GM12878 (cell line): Measurements from ENCODE around the gene PIP4K2A.

Experiments
- CHD1 ChIP-seq: IDR thresholded peaks from 2 replicates; pipeline ENCODE4 v1.6.1; 2012; ENCODE audit warnings: low read depth, low read length, improper control_type of control experiment
- POLR2A ChIP-seq: IDR thresholded peaks from 2 replicates; pipeline ENCODE4 v1.6.1; 2011; ENCODE audit warnings: low read depth, mild to moderate bottlenecking, low read length
- RAD21 ChIP-seq: IDR thresholded peaks from 2 replicates; pipeline ENCODE4 v1.6.1; 2011; ENCODE audit warnings: mild to moderate bottlenecking, low read depth, low read length, moderate library complexity; ENCODE audit not compliant: insufficient read depth
- SMC3 ChIP-seq: IDR thresholded peaks from 2 replicates; pipeline ENCODE4 v1.6.1; 2011; ENCODE audit warnings: low read length, improper control_type of control experiment, borderline replicate concordance
- SUZ12 ChIP-seq: fragments of 200-600 bp; sonication (generic); IDR thresholded peaks from one replicate; pipeline ENCODE4 v1.6.1; 2018; ENCODE audit warnings: antibody characterized with exemption, mild to moderate bottlenecking; ENCODE audit not compliant: unreplicated experiment
- YBX1 ChIP-seq: fragments of 450-650 bp; IDR thresholded peaks from 2 replicates; pipeline ENCODE4 v1.6.1; 2016; ENCODE audit warnings: antibody characterized with exemption
- ZNF274 ChIP-seq: IDR thresholded peaks from one replicate; pipeline ENCODE4 v1.8.0; 2011; ENCODE audit not compliant: insufficient read length, insufficient read depth
- TF ChIP-seq, protein P1 (sequence below), 3 experiments: IDR thresholded peaks in 2 of 3; conservative IDR thresholded peaks in 1 of 3; 2 replicates each; pipeline ENCODE4 v1.5.1; 2011; ENCODE audit warnings: low read depth in 3 of 3, low read length in 3 of 3, mild to moderate bottlenecking in 3 of 3, control low read depth in 2 of 3, moderate library complexity in 2 of 3, inconsistent platforms in 1 of 3, mixed read lengths in 1 of 3; ENCODE audit not compliant: control insufficient read depth in 2 of 3, insufficient read depth in 1 of 3; ENCODE audit errors: extremely low read depth in 1 of 3

- TF ChIP-seq SMC3: no peak
- TF ChIP-seq, protein P1, sequence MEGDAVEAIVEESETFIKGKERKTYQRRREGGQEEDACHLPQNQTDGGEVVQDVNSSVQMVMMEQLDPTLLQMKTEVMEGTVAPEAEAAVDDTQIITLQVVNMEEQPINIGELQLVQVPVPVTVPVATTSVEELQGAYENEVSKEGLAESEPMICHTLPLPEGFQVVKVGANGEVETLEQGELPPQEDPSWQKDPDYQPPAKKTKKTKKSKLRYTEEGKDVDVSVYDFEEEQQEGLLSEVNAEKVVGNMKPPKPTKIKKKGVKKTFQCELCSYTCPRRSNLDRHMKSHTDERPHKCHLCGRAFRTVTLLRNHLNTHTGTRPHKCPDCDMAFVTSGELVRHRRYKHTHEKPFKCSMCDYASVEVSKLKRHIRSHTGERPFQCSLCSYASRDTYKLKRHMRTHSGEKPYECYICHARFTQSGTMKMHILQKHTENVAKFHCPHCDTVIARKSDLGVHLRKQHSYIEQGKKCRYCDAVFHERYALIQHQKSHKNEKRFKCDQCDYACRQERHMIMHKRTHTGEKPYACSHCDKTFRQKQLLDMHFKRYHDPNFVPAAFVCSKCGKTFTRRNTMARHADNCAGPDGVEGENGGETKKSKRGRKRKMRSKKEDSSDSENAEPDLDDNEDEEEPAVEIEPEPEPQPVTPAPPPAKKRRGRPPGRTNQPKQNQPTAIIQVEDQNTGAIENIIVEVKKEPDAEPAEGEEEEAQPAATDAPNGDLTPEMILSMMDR (IDR thresholded peaks at IDR 0.05 in 2 of 3, conservative IDR thresholded peaks at IDR 0.05 in 1 of 3; ENCODE audit: control insufficient read depth in 2 of 3, extremely low read depth in 1 of 3, insufficient read depth in 1 of 3, low read depth in 3 of 3, low read length in 3 of 3): no peak
- no peak for TF ChIP-seq POLR2A
- no peak for TF ChIP-seq RAD21
- no peak for TF ChIP-seq YBX1
- TF ChIP-seq ZNF274: no peak
- TF ChIP-seq CHD1: no peak
- no peak for TF ChIP-seq SUZ12
Measured at GRCh38 chr10:22560096-22560912, 154.1 kb downstream of the PIP4K2A start.
